Activated naive CD4-positive, alpha-beta T cell treated with anti-CD3 and anti-CD28 coated beads for 36 hours (primary cell): ENCODE measurements around the gene FHDC1. TPM values are rescaled to one million over a fixed set of nuclear protein-coding genes. Genes with fewer than 3 reads are reported as not detected.

Experiments used
- CTCF ChIA-PET: fragments of 350-600 bp; sonication (Branson Sonifier 250); formaldehyde crosslinking; loops from one replicate; lab custom pipeline; 2021; ENCODE audit warnings: antibody characterized with exemption; lab: Charles Lee
- DNase-seq: peaks from one replicate; pipeline ENCODE4 v3.0.0-alpha.2; 2020
- H3K27ac Mint-ChIP-seq: one replicate; pipeline ENCODE4 v1.8.0; 2021; ENCODE audit warnings: mild to moderate bottlenecking, mixed read lengths
- H3K27me3 Mint-ChIP-seq: one replicate; pipeline ENCODE4 v1.8.0; 2021; ENCODE audit warnings: low read depth, mixed read lengths
- H3K36me3 Mint-ChIP-seq: one replicate; pipeline ENCODE4 v1.8.0; 2021; ENCODE audit warnings: low read depth, mixed read lengths
- H3K4me1 Mint-ChIP-seq: one replicate; pipeline ENCODE4 v1.8.0; 2021; ENCODE audit warnings: low read depth, mixed read lengths
- H3K4me3 Mint-ChIP-seq: one replicate; pipeline ENCODE4 v1.8.0; 2021; ENCODE audit warnings: mild to moderate bottlenecking, moderate library complexity, mixed read lengths
- H3K9me3 Mint-ChIP-seq: one replicate; pipeline ENCODE4 v1.8.0; 2021; ENCODE audit warnings: mixed read lengths
- intact Hi-C: fragments of 100-400 bp; cut with micrococcal nuclease; formaldehyde crosslinking; loops from one replicate; pipeline ENCODE4 v1.15.1; 2023
- total RNA-seq, 2 experiments: library from RNA; stranded (reverse); gene quantifications; one replicate each; pipeline ENCODE4 v1.2.3, GENCODE V29; 2021

The FHDC1 gene
- total RNA-seq, 2 experiments from 2014 or later, result 0.07 to 0.12 TPM

GRCh38 chr4:152950402-152951274 is 14.5 kb downstream of the FHDC1 start:
- CTCF ChIA-PET, result interaction anchor here (0.9 kb wide), 1 partner anchor 9 kb away, joined by 4 read pairs; no protein-coding TSS in a partner anchor

GRCh38 chr4:152951348-152951747 is 15.2 kb downstream of the FHDC1 start:
- H3K4me3 Mint-ChIP-seq, result no peak overlapping the region
- no peaks in the 10 kb centered on the region for H3K36me3 Mint-ChIP-seq
- CTCF ChIA-PET, result interaction anchor here (0.9 kb wide), 1 partner anchor 9 kb away, joined by 4 read pairs; no protein-coding TSS in a partner anchor
- no peaks in the 10 kb centered on the region for H3K9me3 Mint-ChIP-seq
- H3K27me3 Mint-ChIP-seq, result peaks cover 9% of the 10 kb centered on the region
- no peak overlapping the region for H3K27ac Mint-ChIP-seq
- intact Hi-C loops, result no loop called here
- no peaks in the 10 kb centered on the region for H3K4me1 Mint-ChIP-seq
- no peak for DNase-seq

More at GRCh38 chr4:152950402-152951274, 14.5 kb downstream of the FHDC1 start:
- Mint-ChIP-seq H3K27ac (no peak overlapping the region), H3K9me3 (no peaks in the 10 kb centered on the region), H3K27me3 (peaks cover 9% of the 10 kb centered on the region), H3K4me1 (no peaks in the 10 kb centered on the region), H3K36me3 (no peaks in the 10 kb centered on the region), H3K4me3 (no peak overlapping the region)
- intact Hi-C loops, result no loop called here
- DNase-seq, result no peak

- H3K4me3 Mint-ChIP-seq, result no peak overlapping the region
- H3K27me3 Mint-ChIP-seq, result no peaks in the 10 kb centered on the region
- intact Hi-C loops, result no loop called here
- CTCF ChIA-PET, result no interaction called here
- no peaks in the 10 kb centered on the region for H3K4me1 Mint-ChIP-seq
- H3K27ac Mint-ChIP-seq, result no peak overlapping the region
- no peak for DNase-seq
- no peaks in the 10 kb centered on the region for H3K36me3 Mint-ChIP-seq
- no peaks in the 10 kb centered on the region for H3K9me3 Mint-ChIP-seq
Measured at GRCh38 chr4:152953514-152953913, 17.4 kb downstream of the FHDC1 start.

GRCh38 chr4:152954741-152955140 is 18.6 kb downstream of the FHDC1 start:
- H3K27ac Mint-ChIP-seq, result no peak overlapping the region
- H3K36me3 Mint-ChIP-seq, result no peaks in the 10 kb centered on the region
- CTCF ChIA-PET, result interaction anchor here (0.7 kb wide), 2 partner anchors 115 to 173 kb away, joined by 3 read pairs; no protein-coding TSS in a partner anchor
- DNase-seq, result no peak
- intact Hi-C loops, result no loop called here
- no peaks in the 10 kb centered on the region for H3K4me1 Mint-ChIP-seq
- no peaks in the 10 kb centered on the region for H3K27me3 Mint-ChIP-seq
- H3K4me3 Mint-ChIP-seq, result no peak overlapping the region
- H3K9me3 Mint-ChIP-seq, result no peaks in the 10 kb centered on the region

GRCh38 chr4:152956147-152956546 is 20.0 kb downstream of the FHDC1 start:
- no peaks in the 10 kb centered on the region for H3K9me3 Mint-ChIP-seq
- H3K4me3 Mint-ChIP-seq, result no peak overlapping the region
- H3K27me3 Mint-ChIP-seq, result no peaks in the 10 kb centered on the region
- no peaks in the 10 kb centered on the region for H3K4me1 Mint-ChIP-seq
- no peaks in the 10 kb centered on the region for H3K36me3 Mint-ChIP-seq
- DNase-seq, result no peak
- no peak overlapping the region for H3K27ac Mint-ChIP-seq
- intact Hi-C loops, result no loop called here
- CTCF ChIA-PET, result interaction anchor here (0.7 kb wide), 1 partner anchor 27 kb away, joined by 3 read pairs; no protein-coding TSS in a partner anchor

- H3K36me3 Mint-ChIP-seq, result no peaks in the 10 kb centered on the region
- H3K4me3 Mint-ChIP-seq, result no peak overlapping the region
- H3K27me3 Mint-ChIP-seq, result no peaks in the 10 kb centered on the region
- CTCF ChIA-PET, result interaction anchor here (0.7 kb wide), 1 partner anchor 26 kb away, joined by 3 read pairs; no protein-coding TSS in a partner anchor
- H3K9me3 Mint-ChIP-seq, result no peaks in the 10 kb centered on the region
- no peak overlapping the region for H3K27ac Mint-ChIP-seq
- intact Hi-C loops, result no loop called here
- no peaks in the 10 kb centered on the region for H3K4me1 Mint-ChIP-seq
- no peak for DNase-seq
Measured at GRCh38 chr4:152956650-152957436, 20.7 kb downstream of the FHDC1 start.

- no peak for DNase-seq
- H3K27me3 Mint-ChIP-seq, result no peaks in the 10 kb centered on the region
- intact Hi-C loops, result no loop called here
- CTCF ChIA-PET, result no interaction called here
- no peaks in the 10 kb centered on the region for H3K36me3 Mint-ChIP-seq
- H3K27ac Mint-ChIP-seq, result no peak overlapping the region
- no peaks in the 10 kb centered on the region for H3K4me1 Mint-ChIP-seq
- H3K9me3 Mint-ChIP-seq, result no peaks in the 10 kb centered on the region
- H3K4me3 Mint-ChIP-seq, result no peak overlapping the region
Measured at GRCh38 chr4:152957437-152958171, 21.5 kb downstream of the FHDC1 start.

- H3K9me3 Mint-ChIP-seq, result no peaks in the 10 kb centered on the region
- H3K27me3 Mint-ChIP-seq, result no peaks in the 10 kb centered on the region
Measured at GRCh38 chr4:152959080-152959479, 23.0 kb downstream of the FHDC1 start.

GRCh38 chr4:152960082-152960481 is 24.0 kb downstream of the FHDC1 start:
- Mint-ChIP-seq H3K4me3 (no peak overlapping the region), H3K27ac (no peak overlapping the region), H3K9me3 (no peaks in the 10 kb centered on the region), H3K27me3 (no peaks in the 10 kb centered on the region), H3K4me1 (no peaks in the 10 kb centered on the region), H3K36me3 (no peaks in the 10 kb centered on the region)
- CTCF ChIA-PET, result interaction anchor here (0.8 kb wide), 1 partner anchor 9 kb away, joined by 4 read pairs; no protein-coding TSS in a partner anchor
- intact Hi-C loops, result no loop called here
- DNase-seq, result no peak

More at GRCh38 chr4:152959080-152959479, 23.0 kb downstream of the FHDC1 start:
- Mint-ChIP-seq H3K27ac (no peak overlapping the region), H3K4me3 (no peak overlapping the region), H3K4me1 (no peaks in the 10 kb centered on the region), H3K36me3 (no peaks in the 10 kb centered on the region)
- intact Hi-C loops, result no loop called here
- no peak for DNase-seq
- CTCF ChIA-PET, result no interaction called here

GRCh38 chr4:152961014-152961772 is 25.1 kb downstream of the FHDC1 start:
- CTCF ChIA-PET, result no interaction called here
- Mint-ChIP-seq H3K36me3 (no peaks in the 10 kb centered on the region), H3K9me3 (no peaks in the 10 kb centered on the region), H3K27me3 (no peaks in the 10 kb centered on the region), H3K4me3 (no peak overlapping the region), H3K27ac (no peak overlapping the region), H3K4me1 (no peaks in the 10 kb centered on the region)
- DNase-seq, result no peak
- intact Hi-C loops, result no loop called here

GRCh38 chr4:152961773-152962115 is 25.6 kb downstream of the FHDC1 start:
- CTCF ChIA-PET, result no interaction called here
- H3K4me1 Mint-ChIP-seq, result no peaks in the 10 kb centered on the region
- no peak overlapping the region for H3K27ac Mint-ChIP-seq
- H3K27me3 Mint-ChIP-seq, result no peaks in the 10 kb centered on the region
- H3K36me3 Mint-ChIP-seq, result no peaks in the 10 kb centered on the region
- H3K4me3 Mint-ChIP-seq, result no peak overlapping the region
- intact Hi-C loops, result no loop called here
- no peaks in the 10 kb centered on the region for H3K9me3 Mint-ChIP-seq
- DNase-seq, result no peak
